ENCODE data around the gene GRPR.

The GRPR gene

DNA sequence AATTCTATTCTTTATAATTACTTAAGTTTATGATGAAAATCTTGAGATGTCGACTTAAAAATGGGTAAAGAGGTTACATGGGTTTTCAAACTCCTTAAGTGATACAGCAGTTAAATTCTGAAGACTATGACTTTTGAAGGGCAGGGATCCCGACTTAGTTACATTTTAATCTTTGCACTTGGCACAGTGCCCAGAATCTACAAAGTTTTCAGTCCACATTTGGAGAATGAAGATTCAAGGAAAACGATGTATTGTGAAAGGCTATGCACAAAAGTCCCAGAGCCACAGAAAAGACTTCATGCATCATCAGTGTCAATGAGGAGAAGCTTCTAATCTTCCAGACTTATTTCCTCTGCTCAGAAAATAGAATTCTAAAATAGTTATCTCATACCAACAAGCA is 36.3 kb upstream of the GRPR start:
- no peak overlapping the region for H3K4me3 ChIP-seq (replicated peaks; ENCODE audit: low read depth, low read length)
- TF ChIP-seq, protein P1, sequence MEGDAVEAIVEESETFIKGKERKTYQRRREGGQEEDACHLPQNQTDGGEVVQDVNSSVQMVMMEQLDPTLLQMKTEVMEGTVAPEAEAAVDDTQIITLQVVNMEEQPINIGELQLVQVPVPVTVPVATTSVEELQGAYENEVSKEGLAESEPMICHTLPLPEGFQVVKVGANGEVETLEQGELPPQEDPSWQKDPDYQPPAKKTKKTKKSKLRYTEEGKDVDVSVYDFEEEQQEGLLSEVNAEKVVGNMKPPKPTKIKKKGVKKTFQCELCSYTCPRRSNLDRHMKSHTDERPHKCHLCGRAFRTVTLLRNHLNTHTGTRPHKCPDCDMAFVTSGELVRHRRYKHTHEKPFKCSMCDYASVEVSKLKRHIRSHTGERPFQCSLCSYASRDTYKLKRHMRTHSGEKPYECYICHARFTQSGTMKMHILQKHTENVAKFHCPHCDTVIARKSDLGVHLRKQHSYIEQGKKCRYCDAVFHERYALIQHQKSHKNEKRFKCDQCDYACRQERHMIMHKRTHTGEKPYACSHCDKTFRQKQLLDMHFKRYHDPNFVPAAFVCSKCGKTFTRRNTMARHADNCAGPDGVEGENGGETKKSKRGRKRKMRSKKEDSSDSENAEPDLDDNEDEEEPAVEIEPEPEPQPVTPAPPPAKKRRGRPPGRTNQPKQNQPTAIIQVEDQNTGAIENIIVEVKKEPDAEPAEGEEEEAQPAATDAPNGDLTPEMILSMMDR (IDR thresholded peaks at IDR 0.05; ENCODE audit: low read depth, low read length, missing control alignments): no peak
- no peak for DNase-seq (ENCODE audit: extremely low read depth, low read depth)

DNA sequence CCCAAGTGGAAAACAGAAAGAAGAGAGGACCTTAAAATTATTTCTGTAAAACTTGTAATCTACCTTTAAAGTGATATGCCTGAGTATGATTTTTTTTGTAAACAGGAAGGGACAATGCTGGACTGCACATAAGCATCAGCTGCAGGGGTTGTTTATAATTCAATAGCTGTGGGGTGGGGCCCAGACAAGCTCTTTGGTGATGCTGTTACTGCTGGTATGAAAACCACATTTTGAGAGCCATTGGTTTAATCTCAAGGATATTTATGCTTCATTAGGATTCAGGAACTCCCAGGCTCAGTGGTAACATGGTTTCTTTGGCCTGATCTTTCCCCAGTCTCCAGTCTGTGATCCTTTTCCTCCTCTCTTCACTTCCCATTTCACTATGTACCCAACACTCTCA is 34.3 kb upstream of the GRPR start:
- DNase-seq (ENCODE audit: extremely low read depth, low read depth): no peak
- no peak overlapping the region for H3K4me3 ChIP-seq (replicated peaks; ENCODE audit: low read depth, low read length)
- TF ChIP-seq, protein P1 (IDR thresholded peaks at IDR 0.05; ENCODE audit: low read depth, low read length, missing control alignments): no peak

DNA sequence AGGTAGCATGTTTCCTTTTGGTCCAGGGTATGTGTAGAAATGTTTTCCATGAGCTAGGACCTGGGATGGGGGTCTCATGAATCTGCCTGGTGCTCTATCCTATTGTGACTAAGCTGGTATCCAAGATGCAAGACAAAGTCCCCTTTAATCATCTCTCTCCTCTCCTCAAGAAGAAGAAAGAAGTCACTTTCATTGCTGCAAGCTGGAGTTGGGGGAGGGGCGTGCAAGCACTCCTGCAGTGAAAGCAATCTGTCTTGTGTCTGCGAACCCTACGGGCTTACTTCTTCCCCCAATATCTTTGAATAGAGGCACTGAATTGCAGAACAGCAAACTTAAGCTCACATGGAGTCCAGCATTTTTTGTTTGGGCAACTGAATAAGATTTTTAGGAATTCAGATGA is 27.2 kb upstream of the GRPR start:
- no peak overlapping the region for H3K4me3 ChIP-seq (replicated peaks; ENCODE audit: low read depth, low read length)
- TF ChIP-seq, protein P1 (IDR thresholded peaks at IDR 0.05; ENCODE audit: low read depth, low read length, missing control alignments): no peak
- DNase-seq (ENCODE audit: extremely low read depth, low read depth): no peak

DNA sequence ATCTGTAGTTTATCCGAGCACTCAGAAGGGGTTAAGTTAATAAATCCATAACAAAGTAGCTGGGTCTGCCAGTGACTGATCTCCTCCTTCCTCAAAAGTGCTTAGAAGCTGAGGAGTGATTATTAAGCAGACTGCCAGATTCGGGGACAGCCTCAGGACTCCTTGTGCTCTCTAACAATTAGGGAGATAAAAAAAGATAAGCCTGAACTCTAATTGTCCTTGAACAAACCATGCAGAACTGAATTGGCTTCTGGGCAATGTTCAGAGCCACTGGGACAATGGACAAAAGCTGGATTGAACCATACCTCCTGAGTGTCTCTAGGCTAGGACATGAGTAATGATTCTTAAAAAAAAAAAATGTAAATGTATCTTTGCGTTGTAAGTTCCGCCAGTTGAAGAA is 22.7 kb upstream of the GRPR start:
- TF ChIP-seq, protein P1 (IDR thresholded peaks at IDR 0.05; ENCODE audit: low read depth, low read length, missing control alignments): no peak
- H3K4me3 ChIP-seq (replicated peaks; ENCODE audit: low read depth, low read length): no peak overlapping the region
- DNase-seq (ENCODE audit: extremely low read depth, low read depth): no peak

DNA sequence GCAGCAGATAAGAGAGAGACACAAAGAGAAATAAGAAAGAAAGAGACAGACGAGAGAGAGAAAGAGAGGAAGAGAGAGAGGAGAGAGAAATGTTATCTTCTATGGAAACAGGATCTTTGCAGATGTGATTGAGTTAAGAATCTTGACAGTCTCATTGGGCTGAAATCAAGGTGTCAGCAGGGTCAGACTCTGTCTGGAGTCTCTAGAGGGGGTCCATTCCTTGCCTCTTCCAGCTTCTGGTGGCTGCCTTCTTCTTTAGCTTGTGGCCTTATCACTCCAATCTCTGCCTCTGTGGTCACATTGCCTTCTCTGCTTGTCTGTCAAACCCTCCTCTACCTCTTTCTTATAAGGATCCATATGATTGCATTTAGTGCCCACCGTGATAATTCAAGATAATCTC is 21.8 kb upstream of the GRPR start:
- no peak overlapping the region for H3K4me3 ChIP-seq (replicated peaks; ENCODE audit: low read depth, low read length)
- TF ChIP-seq, protein P1 (IDR thresholded peaks at IDR 0.05; ENCODE audit: low read depth, low read length, missing control alignments): no peak
- no peak for DNase-seq (ENCODE audit: extremely low read depth, low read depth)

DNA sequence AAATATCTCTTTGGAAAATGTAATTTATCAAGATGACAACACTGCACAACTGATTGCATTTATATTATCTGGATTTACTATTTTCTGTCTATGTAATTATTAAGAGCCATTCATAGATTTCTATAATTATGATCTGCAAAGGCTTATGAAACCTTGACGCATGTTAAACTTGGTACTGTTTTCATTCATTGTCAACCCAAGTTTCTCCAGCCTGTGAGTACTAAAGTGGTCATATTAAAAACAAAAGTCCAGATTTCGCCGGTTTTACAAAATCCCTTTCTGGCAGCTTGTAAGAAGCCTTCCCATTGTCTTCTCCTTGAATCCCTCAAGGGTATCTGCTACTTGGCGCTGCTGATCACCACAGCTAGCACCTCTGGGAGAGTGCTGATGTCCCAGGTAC is 19.7 kb upstream of the GRPR start:
- TF ChIP-seq, protein P1 (IDR thresholded peaks at IDR 0.05; ENCODE audit: low read depth, low read length, missing control alignments): no peak
- no peak for DNase-seq (ENCODE audit: extremely low read depth, low read depth)
- H3K4me3 ChIP-seq (replicated peaks; ENCODE audit: low read depth, low read length): no peak overlapping the region

DNA sequence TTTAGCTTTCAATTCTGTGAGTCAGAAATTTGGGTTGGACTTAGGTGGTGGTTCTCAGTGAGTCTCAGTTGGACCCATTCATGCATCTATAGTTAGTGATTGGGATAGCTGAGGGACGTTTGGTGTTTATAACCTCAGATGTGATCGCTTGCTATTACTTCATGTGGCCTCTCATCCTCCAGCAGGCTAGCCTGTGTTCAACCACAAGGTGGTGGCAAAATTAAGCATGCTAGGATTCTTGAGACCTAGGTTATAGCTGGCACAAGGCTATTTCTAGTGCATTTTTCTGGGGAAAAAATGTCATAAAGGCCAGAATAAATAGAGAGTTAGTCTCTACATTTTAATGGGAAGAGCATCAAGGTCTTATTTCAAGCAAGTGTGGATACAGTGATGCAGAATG is 10.9 kb upstream of the GRPR start:
- no peak for DNase-seq (ENCODE audit: extremely low read depth, low read depth)
- H3K4me3 ChIP-seq (replicated peaks; ENCODE audit: low read depth, low read length): no peak overlapping the region
- TF ChIP-seq, protein P1 (IDR thresholded peaks at IDR 0.05; ENCODE audit: low read depth, low read length, missing control alignments): no peak
